ENCODE data around the gene CEP126.
A peak's percentile ranks its signal among the peaks of the same experiment; 100 is the strongest.

Gene CEP126

GRCh38 chr11:101914738-101915426, at the start of gene CEP126:
Gene CEP126 (plus strand): TSS chr11:101915010. CDS start chr11:101915285, 275 bp downstream.
- peak; percentile 92 for DNase-seq

- DNase-seq: no peak
These were observed 48.0 kb upstream of the CEP126 start for GRCh38 chr11:101866619-101867491.

GRCh38 chr11:101867951-101868350, 46.9 kb upstream of the CEP126 start:
- DNase-seq: no peak

- DNase-seq: no peak
These were observed 44.3 kb upstream of the CEP126 start for GRCh38 chr11:101870510-101870909.

- DNase-seq: no peak
These were observed 42.5 kb upstream of the CEP126 start for GRCh38 chr11:101872171-101872882.

GRCh38 chr11:101880222-101880621, 34.6 kb upstream of the CEP126 start:
- peak; percentile 6 for DNase-seq

GRCh38 chr11:101881586-101881985, 33.2 kb upstream of the CEP126 start:
- DNase-seq: no peak

- no peak for DNase-seq
These were observed 29.2 kb upstream of the CEP126 start for GRCh38 chr11:101885631-101886030.

- no peak for DNase-seq
These were observed 25.0 kb upstream of the CEP126 start for GRCh38 chr11:101889767-101890166.

GRCh38 chr11:101894505-101894904, 20.3 kb upstream of the CEP126 start:
- no peak for DNase-seq

- no peak for DNase-seq
These were observed 7.0 kb upstream of the CEP126 start for GRCh38 chr11:101907815-101908214.

GRCh38 chr11:101909087-101909486, 5.7 kb upstream of the CEP126 start:
- DNase-seq: no peak

GRCh38 chr11:101912823-101913284, 2.0 kb upstream of the CEP126 start:
- peak; percentile 44 for DNase-seq

GRCh38 chr11:101913656-101914055, 1.2 kb upstream of the CEP126 start:
- DNase-seq: no peak

- DNase-seq: no peak
These were observed 471 bp upstream of the CEP126 start for GRCh38 chr11:101914341-101914737.

- DNase-seq: peak; percentile 56
These were observed 1.0 kb downstream of the CEP126 start for GRCh38 chr11:101915791-101916291.

- DNase-seq: no peak
These were observed 1.6 kb downstream of the CEP126 start, which contains the start of gene ANGPTL5 for GRCh38 chr11:101916422-101916821. Gene ANGPTL5 (minus strand): TSS chr11:101916522. CDS start chr11:101907909, 8,613 bp downstream.

GRCh38 chr11:101917226-101917625, 2.4 kb downstream of the CEP126 start:
- DNase-seq: no peak

- DNase-seq: no peak
These were observed 6.2 kb downstream of the CEP126 start for GRCh38 chr11:101920992-101921391.

GRCh38 chr11:101923554-101923953, 8.7 kb downstream of the CEP126 start:
- no peak for DNase-seq

GRCh38 chr11:101929294-101929915, 14.6 kb downstream of the CEP126 start:
- no peak for DNase-seq

- DNase-seq: peak; percentile 83
These were observed 16.9 kb downstream of the CEP126 start for GRCh38 chr11:101931692-101932091.
